ENCODE results near the gene PRKG1. TPM values are rescaled to one million over a fixed set of nuclear protein-coding genes. Genes with fewer than 3 reads are reported as not detected.

The PRKG1 gene
- total and polyA plus RNA-seq, 2 experiments from 2014 or later: 18.2 to 21.1 TPM

DNA sequence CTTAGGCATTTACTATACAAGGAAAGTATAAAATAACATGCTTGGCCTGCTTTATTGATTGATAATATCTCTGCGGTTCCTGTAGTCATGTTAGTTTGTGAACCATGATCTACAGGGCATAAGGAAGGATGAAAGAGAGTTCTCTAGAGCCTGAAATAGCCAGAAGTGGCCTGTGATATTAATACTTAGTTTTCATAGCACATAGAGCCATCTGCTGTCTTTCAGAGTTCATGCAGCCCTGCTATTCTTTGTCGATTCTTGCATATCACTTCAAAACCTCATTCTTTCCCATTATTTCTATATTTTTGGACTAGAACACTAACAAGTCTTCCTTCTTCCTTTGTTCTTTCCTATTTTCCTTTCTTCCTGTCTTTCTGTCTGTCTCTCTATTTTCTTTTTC lies 26.4 kb upstream of the PRKG1 start:
- no peak for DNase-seq (ENCODE audit: low spot score)
- Histone ChIP-seq H4K20me1 (replicated peaks; ENCODE audit: insufficient read depth) (no peaks in the 10 kb centered on the region), H3K4me2 (no peak overlapping the region), H3K27me3 (ENCODE audit: insufficient read depth) (no peaks in the 10 kb centered on the region), H3K27ac (ENCODE audit: low read depth) (no peak overlapping the region), H3K4me1 (ENCODE audit: insufficient read depth) (no peaks in the 10 kb centered on the region), H2AFZ (no peak overlapping the region), H3K9me2 (ENCODE audit: insufficient read depth) (peaks cover 9% of the 10 kb centered on the region; the same call in 1 of the 2 replicates), H3K36me3 (ENCODE audit: insufficient read depth) (no peaks in the 10 kb centered on the region), H3K79me2 (replicated peaks; ENCODE audit: insufficient read depth) (no peaks in the 10 kb centered on the region), H3F3A (replicated peaks; ENCODE audit: low read depth) (no peaks in the 10 kb centered on the region), H3K4me3 (no peak overlapping the region)
- Mint-ChIP-seq H3K27me3 (ENCODE audit: insufficient read depth, low read depth, poor library complexity) (no peaks in the 10 kb centered on the region), H3K4me1 (no peaks in the 10 kb centered on the region; the same call in 2 of the 3 replicates), H3K27ac (no peak overlapping the region), H3K36me3 (ENCODE audit: low read depth) (no peaks in the 10 kb centered on the region), H3K9me3 (no peaks in the 10 kb centered on the region), H3K4me3 (no peak overlapping the region)
- TF ChIP-seq POLR2AphosphoS5 (IDR thresholded peaks at IDR 0.05; ENCODE audit: low read depth) (no peak), ZNF114 (CRISPR knock-in tag; IDR thresholded peaks at IDR 0.05) (no peak), REST (IDR thresholded peaks at IDR 0.05; ENCODE audit: unreplicated experiment) (no peak), EZH2phosphoT487 (IDR thresholded peaks at IDR 0.05; ENCODE audit: unreplicated experiment) (no peak), CREB1 (CRISPR knock-in tag; IDR thresholded peaks at IDR 0.05; ENCODE audit: low read depth) (no peak), JUNB (IDR thresholded peaks at IDR 0.05; ENCODE audit: unreplicated experiment) (no peak), ZNF331 (CRISPR knock-in tag; IDR thresholded peaks at IDR 0.05; ENCODE audit: low read depth) (no peak)
- ATAC-seq: no peak

- no peaks in the 10 kb centered on the region for H3K9me3 Mint-ChIP-seq
- no peak overlapping the region for H3K27ac ChIP-seq (ENCODE audit: low read depth)
- no peaks in the 10 kb centered on the region for H3F3A ChIP-seq (replicated peaks; ENCODE audit: low read depth)
- H3K27me3 Mint-ChIP-seq (ENCODE audit: insufficient read depth, low read depth, poor library complexity): no peaks in the 10 kb centered on the region
- H3K4me1 Mint-ChIP-seq: no peaks in the 10 kb centered on the region; the same call in 2 of the 3 replicates
- ATAC-seq: no peak; the same call in 1 of the 3 replicates
- no peaks in the 10 kb centered on the region for H4K20me1 ChIP-seq (replicated peaks; ENCODE audit: insufficient read depth)
- no peaks in the 10 kb centered on the region for H3K4me1 ChIP-seq (ENCODE audit: insufficient read depth)
- H3K27me3 ChIP-seq (ENCODE audit: insufficient read depth): no peaks in the 10 kb centered on the region
- H3K4me3 ChIP-seq: no peak overlapping the region
- no peaks in the 10 kb centered on the region for H3K79me2 ChIP-seq (replicated peaks; ENCODE audit: insufficient read depth)
- no peak overlapping the region for H3K27ac Mint-ChIP-seq
- peak; percentile 7 for DNase-seq (ENCODE audit: low spot score)
- H3K36me3 Mint-ChIP-seq (ENCODE audit: low read depth): no peaks in the 10 kb centered on the region
- H3K4me2 ChIP-seq: no peak overlapping the region
- no peak overlapping the region for H2AFZ ChIP-seq
- H3K4me3 Mint-ChIP-seq: no peak overlapping the region
- H3K9me2 ChIP-seq (ENCODE audit: insufficient read depth): peaks cover 4% of the 10 kb centered on the region; the same call in 1 of the 2 replicates
- H3K36me3 ChIP-seq (ENCODE audit: insufficient read depth): no peaks in the 10 kb centered on the region
- no peak for TF ChIP-seq ZNF331 (CRISPR knock-in tag; IDR thresholded peaks at IDR 0.05; ENCODE audit: low read depth)
- TF ChIP-seq STAT1 (IDR thresholded peaks at IDR 0.05; ENCODE audit: unreplicated experiment): no peak
- no peak for TF ChIP-seq EZH2 (IDR thresholded peaks at IDR 0.05; ENCODE audit: low read depth, unreplicated experiment)
- TF ChIP-seq NANOG (IDR thresholded peaks at IDR 0.05; ENCODE audit: borderline replicate concordance): no peak
- no peak for TF ChIP-seq ZNF114 (CRISPR knock-in tag; IDR thresholded peaks at IDR 0.05)
- no peak for TF ChIP-seq ZNF462 (CRISPR knock-in tag; IDR thresholded peaks at IDR 0.05)
- TF ChIP-seq, protein P1, sequence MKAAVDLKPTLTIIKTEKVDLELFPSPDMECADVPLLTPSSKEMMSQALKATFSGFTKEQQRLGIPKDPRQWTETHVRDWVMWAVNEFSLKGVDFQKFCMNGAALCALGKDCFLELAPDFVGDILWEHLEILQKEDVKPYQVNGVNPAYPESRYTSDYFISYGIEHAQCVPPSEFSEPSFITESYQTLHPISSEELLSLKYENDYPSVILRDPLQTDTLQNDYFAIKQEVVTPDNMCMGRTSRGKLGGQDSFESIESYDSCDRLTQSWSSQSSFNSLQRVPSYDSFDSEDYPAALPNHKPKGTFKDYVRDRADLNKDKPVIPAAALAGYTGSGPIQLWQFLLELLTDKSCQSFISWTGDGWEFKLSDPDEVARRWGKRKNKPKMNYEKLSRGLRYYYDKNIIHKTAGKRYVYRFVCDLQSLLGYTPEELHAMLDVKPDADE (IDR thresholded peaks at IDR 0.05): no peak
- TF ChIP-seq EZH2phosphoT487 (IDR thresholded peaks at IDR 0.05; ENCODE audit: unreplicated experiment): no peak
- no peak for TF ChIP-seq POLR2AphosphoS5 (IDR thresholded peaks at IDR 0.05; ENCODE audit: low read depth)
Observed at GRCh38 chr10:51048792-51049191, 25.5 kb upstream of the PRKG1 start.

Data from GM23338 (cell line).